HEK293 (cell line): ENCODE results near the gene PARP3.

Source experiments
- BCL11A ChIP-seq: fragments of 450-650 bp; formaldehyde crosslinking; IDR thresholded peaks from 2 replicates; pipeline ENCODE4 v1.5.1; 2016; ENCODE audit warnings: low read depth, missing biosample characterization, missing genetic modification characterization
- SCRT2 ChIP-seq: fragments of 450-650 bp; formaldehyde crosslinking; IDR thresholded peaks from 2 replicates; pipeline ENCODE4 v1.5.1; 2016; ENCODE audit warnings: missing biosample characterization, missing genetic modification characterization
- SP2 ChIP-seq: fragments of 450-650 bp; formaldehyde crosslinking; IDR thresholded peaks from 2 replicates; pipeline ENCODE4 v1.5.1; 2016; ENCODE audit warnings: missing biosample characterization, missing genetic modification characterization
- WT1 ChIP-seq: fragments of 450-650 bp; formaldehyde crosslinking; IDR thresholded peaks from 2 replicates; pipeline ENCODE4 v1.5.1; 2016; ENCODE audit warnings: missing biosample characterization, missing genetic modification characterization
- ZNF23 ChIP-seq: fragments of 450-650 bp; formaldehyde crosslinking; IDR thresholded peaks from 2 replicates; pipeline ENCODE4 v1.5.1; 2016; ENCODE audit warnings: missing biosample characterization, missing genetic modification characterization, borderline replicate concordance
- ZNF366 ChIP-seq: fragments of 450-650 bp; formaldehyde crosslinking; conservative IDR thresholded peaks from 2 replicates; pipeline ENCODE4 v1.5.1; 2016; ENCODE audit warnings: missing biosample characterization, missing genetic modification characterization
- ZSCAN30 ChIP-seq: fragments of 450-650 bp; IDR thresholded peaks from 2 replicates; pipeline ENCODE4 v1.5.1; 2018; ENCODE audit warnings: missing biosample characterization, mild to moderate bottlenecking, missing genetic modification characterization, moderate library complexity
- TF ChIP-seq, protein P1 (sequence below): fragments of 450-650 bp; formaldehyde crosslinking; optimal IDR thresholded peaks from 2 replicates; pipeline ENCODE3; 2016; ENCODE audit warnings: missing biosample characterization, mild to moderate bottlenecking, missing genetic modification characterization
- TF ChIP-seq, protein P2 (sequence below): fragments of 450-650 bp; formaldehyde crosslinking; IDR thresholded peaks from 2 replicates; pipeline ENCODE4 v1.5.1; 2017; ENCODE audit warnings: missing biosample characterization, missing genetic modification characterization
- TF ChIP-seq, protein P3 (sequence below): fragments of 450-650 bp; formaldehyde crosslinking; IDR thresholded peaks from 2 replicates; pipeline ENCODE4 v1.5.1; 2016; ENCODE audit warnings: missing biosample characterization, missing genetic modification characterization
- TF ChIP-seq, protein P4 (sequence below): fragments of 450-650 bp; formaldehyde crosslinking; IDR thresholded peaks from 2 replicates; pipeline ENCODE4 v1.5.1; 2016; ENCODE audit warnings: missing biosample characterization, missing genetic modification characterization, borderline replicate concordance
- TF ChIP-seq, protein P5 (sequence below): IDR thresholded peaks from 2 replicates; pipeline ENCODE4 v1.6.1; 2011; ENCODE audit warnings: mild to moderate bottlenecking, low read depth, low read length, borderline replicate concordance

Gene PARP3

DNA sequence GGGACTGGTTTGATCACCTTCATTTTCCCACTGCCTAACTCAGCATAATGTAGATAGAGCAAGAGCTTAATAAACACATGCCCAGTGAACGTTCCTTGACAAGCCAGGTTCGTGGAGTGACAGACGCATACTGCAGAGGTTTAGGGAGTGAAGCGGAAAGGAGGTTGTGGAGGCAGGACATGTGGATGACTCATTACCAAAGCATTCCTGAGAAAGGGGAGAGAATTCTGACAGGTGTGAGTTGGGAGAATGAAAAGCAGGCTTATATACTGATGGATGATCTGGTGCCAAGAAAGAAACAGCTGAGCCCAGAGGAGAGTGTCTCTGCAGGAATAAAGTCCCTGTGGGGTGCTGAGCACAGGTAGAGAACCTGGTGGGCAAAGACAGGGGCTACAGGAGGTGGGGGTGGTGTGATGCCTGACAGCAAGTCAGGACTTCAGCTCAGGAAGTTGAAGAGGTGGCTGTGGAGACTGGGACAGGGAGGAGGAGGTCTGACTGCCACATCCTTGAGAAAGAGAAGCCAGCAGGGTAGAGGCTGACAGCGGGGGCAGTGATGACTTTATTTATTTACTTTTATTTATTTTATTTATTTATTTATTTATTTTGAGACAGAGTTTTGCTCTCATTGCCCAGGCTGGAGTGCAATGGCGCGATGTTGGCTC is 55.9 kb downstream of the PARP3 start (continued):
- TF ChIP-seq, protein P1, sequence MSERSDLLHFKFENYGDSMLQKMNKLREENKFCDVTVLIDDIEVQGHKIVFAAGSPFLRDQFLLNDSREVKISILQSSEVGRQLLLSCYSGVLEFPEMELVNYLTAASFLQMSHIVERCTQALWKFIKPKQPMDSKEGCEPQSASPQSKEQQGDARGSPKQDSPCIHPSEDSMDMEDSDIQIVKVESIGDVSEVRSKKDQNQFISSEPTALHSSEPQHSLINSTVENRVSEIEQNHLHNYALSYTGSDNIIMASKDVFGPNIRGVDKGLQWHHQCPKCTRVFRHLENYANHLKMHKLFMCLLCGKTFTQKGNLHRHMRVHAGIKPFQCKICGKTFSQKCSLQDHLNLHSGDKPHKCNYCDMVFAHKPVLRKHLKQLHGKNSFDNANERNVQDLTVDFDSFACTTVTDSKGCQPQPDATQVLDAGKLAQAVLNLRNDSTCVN (tag by site-specific recombination) = no peak
- TF ChIP-seq, protein P2, sequence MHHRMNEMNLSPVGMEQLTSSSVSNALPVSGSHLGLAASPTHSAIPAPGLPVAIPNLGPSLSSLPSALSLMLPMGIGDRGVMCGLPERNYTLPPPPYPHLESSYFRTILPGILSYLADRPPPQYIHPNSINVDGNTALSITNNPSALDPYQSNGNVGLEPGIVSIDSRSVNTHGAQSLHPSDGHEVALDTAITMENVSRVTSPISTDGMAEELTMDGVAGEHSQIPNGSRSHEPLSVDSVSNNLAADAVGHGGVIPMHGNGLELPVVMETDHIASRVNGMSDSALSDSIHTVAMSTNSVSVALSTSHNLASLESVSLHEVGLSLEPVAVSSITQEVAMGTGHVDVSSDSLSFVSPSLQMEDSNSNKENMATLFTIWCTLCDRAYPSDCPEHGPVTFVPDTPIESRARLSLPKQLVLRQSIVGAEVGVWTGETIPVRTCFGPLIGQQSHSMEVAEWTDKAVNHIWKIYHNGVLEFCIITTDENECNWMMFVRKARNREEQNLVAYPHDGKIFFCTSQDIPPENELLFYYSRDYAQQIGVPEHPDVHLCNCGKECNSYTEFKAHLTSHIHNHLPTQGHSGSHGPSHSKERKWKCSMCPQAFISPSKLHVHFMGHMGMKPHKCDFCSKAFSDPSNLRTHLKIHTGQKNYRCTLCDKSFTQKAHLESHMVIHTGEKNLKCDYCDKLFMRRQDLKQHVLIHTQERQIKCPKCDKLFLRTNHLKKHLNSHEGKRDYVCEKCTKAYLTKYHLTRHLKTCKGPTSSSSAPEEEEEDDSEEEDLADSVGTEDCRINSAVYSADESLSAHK (tag by site-specific recombination) = no peak
- no peak for TF ChIP-seq ZSCAN30 (tag by site-specific recombination)
- TF ChIP-seq SCRT2 = peak; percentile 90
- TF ChIP-seq, protein P3, sequence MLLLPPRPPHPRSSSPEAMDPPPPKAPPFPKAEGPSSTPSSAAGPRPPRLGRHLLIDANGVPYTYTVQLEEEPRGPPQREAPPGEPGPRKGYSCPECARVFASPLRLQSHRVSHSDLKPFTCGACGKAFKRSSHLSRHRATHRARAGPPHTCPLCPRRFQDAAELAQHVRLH (tag by site-specific recombination) = no peak
- TF ChIP-seq WT1 (tag by site-specific recombination) = peak; percentile 89
- no peak for TF ChIP-seq BCL11A
- no peak for TF ChIP-seq ZNF23 (tag by site-specific recombination)
- 0 out of 2 replicates have a peak, but pooled peaks have one; percentile 16 for TF ChIP-seq ZNF366 (tag by site-specific recombination)
- TF ChIP-seq, protein P4, sequence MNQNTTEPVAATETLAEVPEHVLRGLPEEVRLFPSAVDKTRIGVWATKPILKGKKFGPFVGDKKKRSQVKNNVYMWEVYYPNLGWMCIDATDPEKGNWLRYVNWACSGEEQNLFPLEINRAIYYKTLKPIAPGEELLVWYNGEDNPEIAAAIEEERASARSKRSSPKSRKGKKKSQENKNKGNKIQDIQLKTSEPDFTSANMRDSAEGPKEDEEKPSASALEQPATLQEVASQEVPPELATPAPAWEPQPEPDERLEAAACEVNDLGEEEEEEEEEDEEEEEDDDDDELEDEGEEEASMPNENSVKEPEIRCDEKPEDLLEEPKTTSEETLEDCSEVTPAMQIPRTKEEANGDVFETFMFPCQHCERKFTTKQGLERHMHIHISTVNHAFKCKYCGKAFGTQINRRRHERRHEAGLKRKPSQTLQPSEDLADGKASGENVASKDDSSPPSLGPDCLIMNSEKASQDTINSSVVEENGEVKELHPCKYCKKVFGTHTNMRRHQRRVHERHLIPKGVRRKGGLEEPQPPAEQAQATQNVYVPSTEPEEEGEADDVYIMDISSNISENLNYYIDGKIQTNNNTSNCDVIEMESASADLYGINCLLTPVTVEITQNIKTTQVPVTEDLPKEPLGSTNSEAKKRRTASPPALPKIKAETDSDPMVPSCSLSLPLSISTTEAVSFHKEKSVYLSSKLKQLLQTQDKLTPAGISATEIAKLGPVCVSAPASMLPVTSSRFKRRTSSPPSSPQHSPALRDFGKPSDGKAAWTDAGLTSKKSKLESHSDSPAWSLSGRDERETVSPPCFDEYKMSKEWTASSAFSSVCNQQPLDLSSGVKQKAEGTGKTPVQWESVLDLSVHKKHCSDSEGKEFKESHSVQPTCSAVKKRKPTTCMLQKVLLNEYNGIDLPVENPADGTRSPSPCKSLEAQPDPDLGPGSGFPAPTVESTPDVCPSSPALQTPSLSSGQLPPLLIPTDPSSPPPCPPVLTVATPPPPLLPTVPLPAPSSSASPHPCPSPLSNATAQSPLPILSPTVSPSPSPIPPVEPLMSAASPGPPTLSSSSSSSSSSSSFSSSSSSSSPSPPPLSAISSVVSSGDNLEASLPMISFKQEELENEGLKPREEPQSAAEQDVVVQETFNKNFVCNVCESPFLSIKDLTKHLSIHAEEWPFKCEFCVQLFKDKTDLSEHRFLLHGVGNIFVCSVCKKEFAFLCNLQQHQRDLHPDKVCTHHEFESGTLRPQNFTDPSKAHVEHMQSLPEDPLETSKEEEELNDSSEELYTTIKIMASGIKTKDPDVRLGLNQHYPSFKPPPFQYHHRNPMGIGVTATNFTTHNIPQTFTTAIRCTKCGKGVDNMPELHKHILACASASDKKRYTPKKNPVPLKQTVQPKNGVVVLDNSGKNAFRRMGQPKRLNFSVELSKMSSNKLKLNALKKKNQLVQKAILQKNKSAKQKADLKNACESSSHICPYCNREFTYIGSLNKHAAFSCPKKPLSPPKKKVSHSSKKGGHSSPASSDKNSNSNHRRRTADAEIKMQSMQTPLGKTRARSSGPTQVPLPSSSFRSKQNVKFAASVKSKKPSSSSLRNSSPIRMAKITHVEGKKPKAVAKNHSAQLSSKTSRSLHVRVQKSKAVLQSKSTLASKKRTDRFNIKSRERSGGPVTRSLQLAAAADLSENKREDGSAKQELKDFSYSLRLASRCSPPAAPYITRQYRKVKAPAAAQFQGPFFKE (tag by site-specific recombination) = no peak
- TF ChIP-seq, protein P5, sequence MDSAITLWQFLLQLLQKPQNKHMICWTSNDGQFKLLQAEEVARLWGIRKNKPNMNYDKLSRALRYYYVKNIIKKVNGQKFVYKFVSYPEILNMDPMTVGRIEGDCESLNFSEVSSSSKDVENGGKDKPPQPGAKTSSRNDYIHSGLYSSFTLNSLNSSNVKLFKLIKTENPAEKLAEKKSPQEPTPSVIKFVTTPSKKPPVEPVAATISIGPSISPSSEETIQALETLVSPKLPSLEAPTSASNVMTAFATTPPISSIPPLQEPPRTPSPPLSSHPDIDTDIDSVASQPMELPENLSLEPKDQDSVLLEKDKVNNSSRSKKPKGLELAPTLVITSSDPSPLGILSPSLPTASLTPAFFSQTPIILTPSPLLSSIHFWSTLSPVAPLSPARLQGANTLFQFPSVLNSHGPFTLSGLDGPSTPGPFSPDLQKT = no peak
- TF ChIP-seq SP2 = 0 out of 2 replicates have a peak, but pooled peaks have one; percentile 23
